ENCODE data around the gene TBC1D10B. TPM values are rescaled to one million over a fixed set of nuclear protein-coding genes. Genes with fewer than 3 reads are reported as not detected.

The TBC1D10B gene
- total RNA-seq, 4 donors from 2014 or later: 35.3 to 52.6 (median 43.6) TPM

DNA sequence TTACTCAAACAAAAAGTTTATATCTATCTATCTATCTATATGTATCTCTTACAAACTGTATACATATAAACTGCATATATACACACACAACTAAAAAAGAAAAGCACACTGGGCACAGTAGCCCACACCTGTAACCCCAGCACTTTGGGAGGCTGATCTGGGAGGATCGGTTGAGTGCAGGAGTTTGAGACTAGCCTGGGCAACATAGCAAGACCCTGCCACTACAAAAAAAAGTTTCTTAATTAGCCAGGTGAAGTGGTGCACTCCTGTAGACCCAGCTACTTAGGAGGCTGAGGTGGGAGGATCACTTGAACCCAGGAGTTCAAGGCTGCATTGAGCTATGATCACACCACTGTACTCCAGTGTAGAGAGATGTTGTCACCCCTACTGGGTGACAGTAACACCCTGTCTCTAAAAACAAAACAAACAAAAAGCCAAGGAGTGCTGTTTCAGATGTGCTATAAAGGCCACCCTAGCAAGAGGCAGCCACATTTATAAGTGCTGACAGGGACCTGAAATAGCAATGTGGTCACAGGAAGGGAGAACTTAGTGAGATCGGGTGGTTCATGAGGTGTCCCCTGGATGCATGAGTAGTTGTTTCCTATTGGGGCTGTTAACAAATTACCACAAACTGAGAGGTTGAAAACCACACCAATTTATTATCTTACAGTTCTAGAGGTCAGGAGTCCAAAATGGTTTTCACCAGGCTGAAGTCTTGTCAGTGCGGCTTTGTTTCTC lies 20.0 kb downstream of the TBC1D10B start:
- intact Hi-C loops (cut with DNase I; ENCODE audit: low total_unique reads): no loop called here
- no peaks in the 10 kb centered on the region for H3K9me3 ChIP-seq
- no peaks in the 10 kb centered on the region for H3K27me3 ChIP-seq
- peak overlapping the region in 3 of 4 donors; percentile 92 to 97 (median 93) for H3K27ac ChIP-seq
- peaks cover 31% of the 10 kb centered on the region in 2 donors for H3K4me1 ChIP-seq
- H3K4me3 ChIP-seq: no peak overlapping the region
- in situ Hi-C loops (cut with MboI; ENCODE audit: low sequenced_read_pairs in 4 of 4): loop anchor here in 2 of 4 donors (25.0 kb wide), 2 partner anchors 263 to 288 kb away; partner anchors contain the start of genes ALDOA (in 1 of the 2), PPP4C (in 1 of the 2), TBX6 (in 1 of the 2) and YPEL3 (in 1 of the 2)
- peaks cover 0 to 16% of the 10 kb centered on the region in 2 donors for H3K36me3 ChIP-seq
- DNase-seq (no peak), ATAC-seq (no peak)
- TF ChIP-seq, protein P1, sequence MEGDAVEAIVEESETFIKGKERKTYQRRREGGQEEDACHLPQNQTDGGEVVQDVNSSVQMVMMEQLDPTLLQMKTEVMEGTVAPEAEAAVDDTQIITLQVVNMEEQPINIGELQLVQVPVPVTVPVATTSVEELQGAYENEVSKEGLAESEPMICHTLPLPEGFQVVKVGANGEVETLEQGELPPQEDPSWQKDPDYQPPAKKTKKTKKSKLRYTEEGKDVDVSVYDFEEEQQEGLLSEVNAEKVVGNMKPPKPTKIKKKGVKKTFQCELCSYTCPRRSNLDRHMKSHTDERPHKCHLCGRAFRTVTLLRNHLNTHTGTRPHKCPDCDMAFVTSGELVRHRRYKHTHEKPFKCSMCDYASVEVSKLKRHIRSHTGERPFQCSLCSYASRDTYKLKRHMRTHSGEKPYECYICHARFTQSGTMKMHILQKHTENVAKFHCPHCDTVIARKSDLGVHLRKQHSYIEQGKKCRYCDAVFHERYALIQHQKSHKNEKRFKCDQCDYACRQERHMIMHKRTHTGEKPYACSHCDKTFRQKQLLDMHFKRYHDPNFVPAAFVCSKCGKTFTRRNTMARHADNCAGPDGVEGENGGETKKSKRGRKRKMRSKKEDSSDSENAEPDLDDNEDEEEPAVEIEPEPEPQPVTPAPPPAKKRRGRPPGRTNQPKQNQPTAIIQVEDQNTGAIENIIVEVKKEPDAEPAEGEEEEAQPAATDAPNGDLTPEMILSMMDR (IDR thresholded peaks at IDR 0.05 in 4 of 5, conservative IDR thresholded peaks at IDR 0.05 in 1 of 5): no peak
- TF ChIP-seq POLR2A (IDR thresholded peaks at IDR 0.05): no peak

DNA sequence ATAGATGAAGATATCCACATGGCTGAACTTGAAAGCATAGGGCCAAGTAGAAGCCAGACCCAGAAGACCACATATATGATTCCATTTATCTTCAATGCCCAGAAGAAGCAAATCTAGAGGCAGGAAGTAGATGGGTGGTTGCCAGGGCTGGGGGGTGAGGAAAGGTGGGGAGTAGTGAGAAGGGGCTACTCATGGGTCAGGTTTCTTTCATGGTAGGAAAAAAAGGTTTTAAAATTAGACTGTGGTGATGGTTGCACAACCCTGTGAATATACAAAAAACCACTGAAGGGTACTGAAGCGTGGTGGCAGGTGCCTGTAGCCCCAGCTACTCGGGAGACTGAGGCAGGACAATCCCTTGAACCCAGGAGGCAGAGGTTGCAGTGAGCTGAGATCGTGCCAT lies 20.6 kb downstream of the TBC1D10B start:
- in situ Hi-C loops (cut with MboI; ENCODE audit: low sequenced_read_pairs in 4 of 4) (loop anchor here in 2 of 4 donors (25.0 kb wide), 2 partner anchors 262 to 287 kb away; partner anchors contain the start of genes ALDOA (in 1 of the 2), PPP4C (in 1 of the 2), TBX6 (in 1 of the 2) and YPEL3 (in 1 of the 2)), intact Hi-C loops (cut with DNase I; ENCODE audit: low total_unique reads) (no loop called here)
- no peak for TF ChIP-seq POLR2A (IDR thresholded peaks at IDR 0.05)
- TF ChIP-seq, protein P1 (IDR thresholded peaks at IDR 0.05 in 4 of 5, conservative IDR thresholded peaks at IDR 0.05 in 1 of 5): no peak
- Histone ChIP-seq H3K36me3 (peaks cover 0 to 16% of the 10 kb centered on the region in 2 donors), H3K27ac (peak overlapping the region in 1 of 4 donors; percentile 44), H3K27me3 (no peaks in the 10 kb centered on the region), H3K9me3 (no peaks in the 10 kb centered on the region), H3K4me1 (peaks cover 31% of the 10 kb centered on the region in 2 donors), H3K4me3 (no peak overlapping the region)
- ATAC-seq (no peak), DNase-seq (no peak)

DNA sequence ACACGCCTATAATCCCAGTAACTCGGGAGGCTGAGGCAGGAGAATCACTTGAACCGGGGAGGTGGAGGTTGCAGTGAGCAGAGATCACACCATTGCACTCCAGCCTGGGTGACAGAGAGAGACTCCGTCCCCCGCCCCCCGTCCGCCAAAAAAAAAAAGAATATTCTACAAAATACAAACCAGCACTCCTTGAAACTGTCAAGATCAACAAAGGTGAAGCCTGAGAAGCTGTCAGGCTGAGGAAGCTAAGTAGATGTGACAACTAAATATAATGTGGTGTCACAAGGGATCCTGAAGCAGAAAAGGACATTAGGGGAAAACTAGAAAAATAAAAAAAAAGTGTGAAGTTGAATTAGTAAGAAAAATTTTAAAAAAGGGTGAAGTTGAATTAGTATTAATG lies 21.4 kb downstream of the TBC1D10B start:
- Histone ChIP-seq H3K27ac (no peak overlapping the region), H3K36me3 (peaks cover 0 to 16% of the 10 kb centered on the region in 2 donors), H3K9me3 (no peaks in the 10 kb centered on the region), H3K27me3 (no peaks in the 10 kb centered on the region), H3K4me1 (peaks cover 23 to 25% of the 10 kb centered on the region in 2 donors), H3K4me3 (no peak overlapping the region)
- in situ Hi-C loops (cut with MboI; ENCODE audit: low sequenced_read_pairs in 4 of 4): no loop called here
- no peak for TF ChIP-seq POLR2A (IDR thresholded peaks at IDR 0.05)
- TF ChIP-seq, protein P1 (IDR thresholded peaks at IDR 0.05 in 4 of 5, conservative IDR thresholded peaks at IDR 0.05 in 1 of 5): no peak
- intact Hi-C loops (cut with DNase I; ENCODE audit: low total_unique reads): no loop called here
- DNase-seq (no peak), ATAC-seq (no peak)

DNA sequence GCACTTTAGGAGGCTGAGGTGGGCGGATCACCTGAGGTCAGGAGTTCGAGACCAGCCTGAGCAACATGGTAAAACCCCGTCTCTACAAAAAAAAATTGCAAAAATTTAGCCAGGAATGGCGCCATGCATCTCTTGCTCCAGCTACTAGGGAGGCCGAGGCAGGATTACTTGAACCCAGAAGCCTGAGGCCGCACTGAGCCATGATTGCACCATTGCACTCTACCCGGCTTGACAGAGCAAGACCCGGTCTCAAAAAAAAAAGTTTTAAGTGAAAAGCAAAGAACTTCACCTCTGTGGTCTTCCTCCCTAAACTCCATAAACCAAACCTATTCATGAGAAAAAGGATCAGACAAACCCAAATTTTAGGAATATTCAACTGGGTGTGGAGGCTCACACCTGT lies 22.2 kb downstream of the TBC1D10B start:
- Histone ChIP-seq H3K27me3 (no peaks in the 10 kb centered on the region), H3K9me3 (no peaks in the 10 kb centered on the region), H3K4me1 (peaks cover 15 to 17% of the 10 kb centered on the region in 2 donors), H3K36me3 (peaks cover 0 to 9% of the 10 kb centered on the region in 2 donors), H3K27ac (no peak overlapping the region), H3K4me3 (no peak overlapping the region)
- ATAC-seq (no peak), DNase-seq (no peak)
- TF ChIP-seq, protein P1 (IDR thresholded peaks at IDR 0.05 in 4 of 5, conservative IDR thresholded peaks at IDR 0.05 in 1 of 5): no peak
- no peak for TF ChIP-seq POLR2A (IDR thresholded peaks at IDR 0.05)
- in situ Hi-C loops (cut with MboI; ENCODE audit: low sequenced_read_pairs in 4 of 4) (no loop called here), intact Hi-C loops (cut with DNase I; ENCODE audit: low total_unique reads) (no loop called here)
